ENCODE measurements around the gene PCID2. TPM values are rescaled to one million over a fixed set of nuclear protein-coding genes. Genes with fewer than 3 reads are reported as not detected.
A peak's percentile ranks its signal among the peaks of the same experiment; 100 is the strongest.

The PCID2 gene
- total and polyA plus RNA-seq, 7 experiments from 2014 or later: 44.2 to 84.4 (median 77.1) TPM

DNA sequence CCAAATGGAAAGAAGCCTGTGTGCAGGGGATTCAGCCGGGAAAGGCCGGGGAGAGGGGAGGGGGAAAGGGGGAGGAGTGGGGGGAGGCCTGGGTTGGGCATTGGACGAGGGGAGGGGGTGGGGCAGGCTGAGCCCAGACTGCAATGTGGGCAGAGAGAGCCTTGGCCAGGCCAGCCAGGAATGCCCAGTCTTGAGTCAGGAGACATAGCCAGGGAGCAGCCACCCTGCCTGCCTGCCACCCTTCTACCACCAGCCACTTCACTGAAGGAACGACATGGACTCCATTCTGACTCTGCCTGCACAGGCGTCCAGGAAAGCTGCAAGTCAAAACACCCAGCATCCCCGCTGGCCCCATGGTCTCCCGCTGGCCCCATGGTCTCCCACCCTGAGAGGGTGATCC lies 49.5 kb downstream of the PCID2 start:
- ChIA-PET POLR2A (interaction anchor here (0.6 kb wide), 1 partner anchor 231 kb away, joined by 4 read pairs; no protein-coding TSS in a partner anchor), CTCF (no interaction called here)
- ATAC-seq (no peak), DNase-seq (no peak)
- Histone ChIP-seq H3K4me3 (ENCODE audit: low read length) (no peak overlapping the region), H3K9me3 (ENCODE audit: control insufficient read depth in 2 of 3, low read length in 3 of 3) (no peaks in the 10 kb centered on the region), H3K27me3 (ENCODE audit: control insufficient read depth in 2 of 2, insufficient read depth in 2 of 2, low read length in 2 of 2) (no peaks in the 10 kb centered on the region), H3K4me1 (ENCODE audit: control insufficient read depth in 2 of 2, insufficient read depth in 2 of 2, low read length in 2 of 2) (peaks cover 8% of the 10 kb centered on the region in 2 donors), H3K27ac (ENCODE audit: low read depth, low read length) (no peak overlapping the region), H3K36me3 (ENCODE audit: control insufficient read depth in 2 of 3, insufficient read depth in 3 of 3, low read length in 3 of 3) (no peaks in the 10 kb centered on the region)
- Mint-ChIP-seq H3K4me3 (no peak overlapping the region), H3K4me1 (peaks cover 5 to 38% (median 31%) of the 10 kb centered on the region in 7 donors), H3K36me3 (peaks cover 0 to 20% (median 0%) of the 10 kb centered on the region in 5 donors), H3K9me3 (peaks cover 0 to 20% (median 4%) of the 10 kb centered on the region in 11 donors), H3K27ac (no peak overlapping the region), H3K27me3 (peaks cover 0 to 10% (median 0%) of the 10 kb centered on the region in 5 donors)
- intact Hi-C loops (cut with micrococcal nuclease): no loop called here

- POLR2A ChIA-PET: no interaction called here
- Mint-ChIP-seq H3K9me3 (peaks cover 0 to 17% (median 4%) of the 10 kb centered on the region in 11 donors), H3K4me1 (peaks cover 5 to 33% (median 26%) of the 10 kb centered on the region in 7 donors), H3K36me3 (peaks cover 0 to 22% (median 0%) of the 10 kb centered on the region in 5 donors), H3K4me3 (no peak within 1 kb of the TSS), H3K27ac (peak within 1 kb of the TSS in 2 of 9 donors; percentile 78 to 82), H3K27me3 (peaks cover 0 to 10% (median 0%) of the 10 kb centered on the region in 5 donors)
- CTCF ChIA-PET: interaction anchor here (0.6 kb wide), 1 partner anchor 129 kb away, joined by 3 read pairs; no protein-coding TSS in a partner anchor
- no peak for ATAC-seq
- DNase-seq: no peak
- Histone ChIP-seq H3K4me3 (ENCODE audit: low read length) (no peak within 1 kb of the TSS), H3K9me3 (ENCODE audit: control insufficient read depth in 2 of 3, low read length in 3 of 3) (no peaks in the 10 kb centered on the region), H3K36me3 (ENCODE audit: control insufficient read depth in 2 of 3, insufficient read depth in 3 of 3, low read length in 3 of 3) (no peaks in the 10 kb centered on the region), H3K27ac (ENCODE audit: low read depth, low read length) (no peak within 1 kb of the TSS), H3K27me3 (ENCODE audit: control insufficient read depth in 2 of 2, insufficient read depth in 2 of 2, low read length in 2 of 2) (no peaks in the 10 kb centered on the region), H3K4me1 (ENCODE audit: control insufficient read depth in 2 of 2, insufficient read depth in 2 of 2, low read length in 2 of 2) (peaks cover 11 to 12% of the 10 kb centered on the region in 2 donors)
- intact Hi-C loops (cut with micrococcal nuclease): no loop called here
These were observed 50.3 kb downstream of the PCID2 start, which contains the start of gene PROZ for GRCh38 chr13:113157929-113158747. Gene PROZ, plus strand, starts transcription at chr13:113158648. Its CDS starts 13 bp downstream, at chr13:113158661.

- DNase-seq (no peak), ATAC-seq (no peak)
- ChIA-PET POLR2A (interaction anchor here (1.0 to 1.1 kb wide), 2 partner anchors 22 to 52 kb away, joined by 3 to 7 read pairs; partner anchors contain the start of genes CUL4A and PCID2), CTCF (interaction anchor here (0.6 kb wide), 1 partner anchor 130 kb away, joined by 3 read pairs; no protein-coding TSS in a partner anchor)
- Mint-ChIP-seq H3K27ac (peak overlapping the region in 2 of 9 donors; percentile 57 to 82), H3K27me3 (peaks cover 0 to 16% (median 0%) of the 10 kb centered on the region in 5 donors), H3K36me3 (peaks cover 0 to 24% (median 0%) of the 10 kb centered on the region in 5 donors), H3K4me1 (peaks cover 11 to 34% (median 30%) of the 10 kb centered on the region in 7 donors), H3K4me3 (no peak overlapping the region), H3K9me3 (peaks cover 0 to 17% (median 4%) of the 10 kb centered on the region in 11 donors)
- intact Hi-C loops (cut with micrococcal nuclease): no loop called here
- no peak overlapping the region for H3K4me3 ChIP-seq (ENCODE audit: low read length)
- H3K4me1 ChIP-seq (ENCODE audit: control insufficient read depth in 2 of 2, insufficient read depth in 2 of 2, low read length in 2 of 2): peaks cover 19 to 20% of the 10 kb centered on the region in 2 donors
- no peaks in the 10 kb centered on the region for H3K27me3 ChIP-seq (ENCODE audit: control insufficient read depth in 2 of 2, insufficient read depth in 2 of 2, low read length in 2 of 2)
- H3K27ac ChIP-seq (ENCODE audit: low read depth, low read length): no peak overlapping the region
- no peaks in the 10 kb centered on the region for H3K9me3 ChIP-seq (ENCODE audit: control insufficient read depth in 2 of 3, low read length in 3 of 3)
- no peaks in the 10 kb centered on the region for H3K36me3 ChIP-seq (ENCODE audit: control insufficient read depth in 2 of 3, insufficient read depth in 3 of 3, low read length in 3 of 3)
These were observed 51.1 kb downstream of the PCID2 start for GRCh38 chr13:113157206-113157928.

DNA sequence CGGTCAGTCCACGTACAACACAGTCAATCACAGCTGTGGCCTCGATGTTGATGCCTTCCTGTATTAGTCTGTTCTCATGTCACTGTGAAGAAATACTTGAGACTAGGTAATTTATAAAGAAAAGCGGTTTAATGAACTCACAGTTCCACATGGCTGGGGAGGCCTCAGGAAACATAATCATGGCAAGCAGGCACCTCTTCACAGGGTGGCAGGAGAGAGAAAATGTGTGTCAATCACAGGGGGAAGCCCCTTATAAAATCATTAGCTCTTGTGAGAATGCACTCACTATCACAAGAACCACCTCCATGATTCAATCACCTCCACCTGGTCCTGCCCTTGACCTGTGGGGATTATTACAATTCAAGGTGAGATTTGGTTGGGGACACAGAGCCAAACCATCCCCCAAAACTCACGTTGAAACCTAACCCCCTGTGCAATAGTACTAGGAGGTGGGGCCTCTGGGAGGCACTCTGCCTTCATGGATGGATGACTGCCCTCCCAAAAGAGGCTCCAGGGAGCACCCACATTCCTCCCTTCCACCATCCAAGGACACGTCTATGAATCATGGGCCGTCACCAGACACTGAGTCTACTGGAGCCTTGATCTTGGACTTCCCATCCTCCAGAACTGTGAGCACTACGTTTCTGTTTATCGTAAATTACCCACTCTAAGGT lies 52.4 kb downstream of the PCID2 start:
- ATAC-seq (no peak), DNase-seq (no peak)
- Histone ChIP-seq H3K4me1 (ENCODE audit: control insufficient read depth in 2 of 2, insufficient read depth in 2 of 2, low read length in 2 of 2) (peaks cover 18 to 21% of the 10 kb centered on the region in 2 donors), H3K4me3 (ENCODE audit: low read length) (no peak overlapping the region), H3K27me3 (ENCODE audit: control insufficient read depth in 2 of 2, insufficient read depth in 2 of 2, low read length in 2 of 2) (no peaks in the 10 kb centered on the region), H3K9me3 (ENCODE audit: control insufficient read depth in 2 of 3, low read length in 3 of 3) (no peaks in the 10 kb centered on the region), H3K36me3 (ENCODE audit: control insufficient read depth in 2 of 3, insufficient read depth in 3 of 3, low read length in 3 of 3) (no peaks in the 10 kb centered on the region), H3K27ac (ENCODE audit: low read depth, low read length) (no peak overlapping the region)
- ChIA-PET CTCF (no interaction called here), POLR2A (interaction anchor here (0.7 to 1.1 kb wide), 4 partner anchors 10 to 333 kb away, joined by 3 to 7 read pairs (median 3); partner anchors contain the start of genes CUL4A and PCID2)
- Mint-ChIP-seq H3K4me3 (peak overlapping the region in 1 of 10 donors; percentile 41), H3K4me1 (peaks cover 15 to 36% (median 33%) of the 10 kb centered on the region in 7 donors), H3K27me3 (peaks cover 0 to 26% (median 5%) of the 10 kb centered on the region in 5 donors), H3K9me3 (peaks cover 0 to 18% (median 4%) of the 10 kb centered on the region in 11 donors), H3K27ac (no peak overlapping the region), H3K36me3 (peaks cover 0 to 26% (median 0%) of the 10 kb centered on the region in 5 donors)
- intact Hi-C loops (cut with micrococcal nuclease): no loop called here

- Histone ChIP-seq H3K4me1 (ENCODE audit: control insufficient read depth in 2 of 2, insufficient read depth in 2 of 2, low read length in 2 of 2) (peaks cover 15 to 16% of the 10 kb centered on the region in 2 donors), H3K36me3 (ENCODE audit: control insufficient read depth in 2 of 3, insufficient read depth in 3 of 3, low read length in 3 of 3) (no peaks in the 10 kb centered on the region), H3K27ac (ENCODE audit: low read depth, low read length) (peak overlapping the region; percentile 56), H3K4me3 (ENCODE audit: low read length) (no peak overlapping the region), H3K9me3 (ENCODE audit: control insufficient read depth in 2 of 3, low read length in 3 of 3) (no peaks in the 10 kb centered on the region), H3K27me3 (ENCODE audit: control insufficient read depth in 2 of 2, insufficient read depth in 2 of 2, low read length in 2 of 2) (no peaks in the 10 kb centered on the region)
- Mint-ChIP-seq H3K36me3 (peaks cover 0 to 26% (median 0%) of the 10 kb centered on the region in 5 donors), H3K4me3 (peak overlapping the region in 8 of 10 donors; percentile 22 to 84 (median 52)), H3K27ac (peak overlapping the region; percentile 51 to 96 (median 80)), H3K27me3 (peaks cover 0 to 27% (median 7%) of the 10 kb centered on the region in 5 donors), H3K9me3 (peaks cover 0 to 19% (median 4%) of the 10 kb centered on the region in 11 donors), H3K4me1 (peaks cover 13 to 30% (median 25%) of the 10 kb centered on the region in 7 donors)
- POLR2A ChIA-PET: interaction anchor here (0.8 to 2.8 kb wide), 4 partner anchors 9 to 212 kb away, joined by 3 to 19 read pairs (median 4); partner anchors contain the start of genes CUL4A and PCID2
- DNase-seq (no peak), ATAC-seq (no peak)
- intact Hi-C loops (cut with micrococcal nuclease): no loop called here
- CTCF ChIA-PET: no interaction called here
These were observed 53.3 kb downstream of the PCID2 start for GRCh38 chr13:113155201-113155600.

All from naive thymus-derived CD4-positive, alpha-beta T cell (primary cell).